PFSK-1 (cell line): ENCODE data around the gene IL20.

Experiments
- POLR2AphosphoS5 ChIP-seq: IDR thresholded peaks from 2 replicates; pipeline ENCODE4 v1.6.1; 2012; ENCODE audit warnings: low read depth, mild to moderate bottlenecking, control low read depth, low read length, moderate library complexity
- SIN3A ChIP-seq: IDR thresholded peaks from 2 replicates; pipeline ENCODE4 v1.6.1; 2012; ENCODE audit warnings: mild to moderate bottlenecking, low read length, moderate library complexity, borderline replicate concordance; ENCODE audit not compliant: insufficient read depth

GRCh38 chr1:206891412-206891811 lies 26.0 kb downstream of the IL20 start:
- TF ChIP-seq SIN3A: no peak
- TF ChIP-seq POLR2AphosphoS5: no peak
